GM12878 (cell line): ENCODE data around the gene ZNF554. TPM values are rescaled to one million over a fixed set of nuclear protein-coding genes. Genes with fewer than 3 reads are reported as not detected.

ENCODE experiments used
- ATAC-seq: fragments of 200-7000 bp; cut with Tn5 transposase; 3 replicates; pipeline ENCODE4 v1.9.1; 2020; ENCODE audit warnings: mild to moderate bottlenecking, moderate library complexity
- BruUV-seq: library from RNA; stranded (reverse); fragments of 400-500 nt; replicated peaks from 2 replicates; lab custom pipeline; 2021; lab: Mats Ljungman, UMichigan
- CTCF ChIA-PET: fragments of 300-600 bp; sonication (Branson Sonifier 250); formaldehyde crosslinking; extraction: SDS; loops from one replicate; lab custom pipeline; 2021; ENCODE audit warnings: inconsistent platforms; lab: Yijun Ruan, JAX
- POLR2A ChIA-PET: fragments of 350-600 bp; formaldehyde crosslinking; extraction: SDS; loops from one replicate; lab custom pipeline; 2021; ENCODE audit warnings: inconsistent platforms; lab: Charles Lee
- RAD21 ChIA-PET: fragments of 300-600 bp; sonication (Branson Sonifier 250); formaldehyde crosslinking; loops from one replicate; lab custom pipeline; 2023; ENCODE audit warnings: antibody characterized with exemption; ENCODE audit not compliant: unreplicated experiment; lab: Charles Lee
- SMC1A ChIA-PET: fragments of 300-600 bp; sonication (Branson Sonifier 250); formaldehyde crosslinking; loops from one replicate; lab custom pipeline; 2023; ENCODE audit not compliant: unreplicated experiment, uncharacterized antibody; lab: Charles Lee
- DNase-seq: peaks from one replicate; pipeline ENCODE4 v3.0.0-alpha.2; 2011; ENCODE audit warnings: low read depth, low spot score
- FAIRE-seq: peaks from 3 replicates; lab custom pipeline; 2011; peaks lifted over from hg19 to GRCh38; lab: Jason Lieb, UNC
- H2AFZ ChIP-seq: 2 replicates; pipeline ENCODE4 v1.6.0; 2011; ENCODE audit warnings: low read depth, low read length, control low read depth; ENCODE audit not compliant: control insufficient read depth
- H3K27ac ChIP-seq: 2 replicates; pipeline ENCODE4 v1.5.1; 2011; ENCODE audit warnings: control low read depth; ENCODE audit not compliant: control insufficient read depth, insufficient read depth
- H3K27me3 ChIP-seq, 2 experiments: replicated peaks in 1 of 2; 2 replicates each; pipeline versions ENCODE4 v1.6.0 to v1.6.1; 2011; ENCODE audit warnings: low read length in 1 of 2; ENCODE audit not compliant: control insufficient read depth in 2 of 2, insufficient read depth in 2 of 2
- H3K36me3 ChIP-seq, 2 experiments: 2 replicates each; pipeline ENCODE4 v1.5.1; 2011; ENCODE audit warnings: low read length in 1 of 2; ENCODE audit not compliant: control insufficient read depth in 2 of 2, insufficient read depth in 2 of 2
- H3K4me1 ChIP-seq: 2 replicates; pipeline ENCODE4 v1.6.1; 2011; ENCODE audit warnings: mild to moderate bottlenecking, low read length, moderate library complexity, mixed read lengths; ENCODE audit not compliant: control insufficient read depth, insufficient read depth
- H3K4me2 ChIP-seq: 2 replicates; pipeline ENCODE4 v1.6.0; 2011; ENCODE audit warnings: control low read depth; ENCODE audit not compliant: control insufficient read depth, insufficient read depth
- H3K4me3 ChIP-seq: fragments of 200-600 bp; sonication (generic); 2 replicates; pipeline ENCODE4 v1.5.1; 2016
- H3K79me2 ChIP-seq: 2 replicates; pipeline ENCODE4 v1.6.0; 2011; ENCODE audit warnings: low read length; ENCODE audit not compliant: control insufficient read depth, insufficient read depth
- H3K9ac ChIP-seq: 2 replicates; pipeline ENCODE4 v1.8.0; 2011; ENCODE audit warnings: low read length, control low read depth, mixed read lengths; ENCODE audit not compliant: control insufficient read depth, insufficient read depth
- H3K9me3 ChIP-seq: replicated peaks from 3 replicates; pipeline ENCODE4 v1.5.1; 2011; ENCODE audit warnings: mild to moderate bottlenecking, low read length; ENCODE audit not compliant: control insufficient read depth, insufficient read depth
- H4K20me1 ChIP-seq: 2 replicates; pipeline ENCODE4 v1.6.0; 2011; ENCODE audit not compliant: control insufficient read depth, insufficient read depth
- IRF5 ChIP-seq: fragments of 450-650 bp; IDR thresholded peaks from 2 replicates; pipeline ENCODE4 v1.6.1; 2017; ENCODE audit warnings: borderline replicate concordance
- KAT2A ChIP-seq: conservative IDR thresholded peaks from 2 replicates; pipeline ENCODE4 v1.6.1; 2011; ENCODE audit warnings: low read depth, low read length; ENCODE audit not compliant: control insufficient read depth
- KDM1A ChIP-seq: fragments of 200-600 bp; sonication (generic); IDR thresholded peaks from 2 replicates; pipeline ENCODE4 v1.6.1; 2016; ENCODE audit warnings: borderline replicate concordance
- LARP7 ChIP-seq: fragments of 450-650 bp; IDR thresholded peaks from 2 replicates; pipeline ENCODE4 v1.6.1; 2017; ENCODE audit warnings: mild to moderate bottlenecking
- MXI1 ChIP-seq: fragments of 150-350 bp; IDR thresholded peaks from 2 replicates; pipeline ENCODE4 v1.6.1; 2011; ENCODE audit warnings: low read depth, mild to moderate bottlenecking, inconsistent platforms, low read length, improper control_type of control experiment
- NFXL1 ChIP-seq: fragments of 450-650 bp; IDR thresholded peaks from 2 replicates; pipeline ENCODE4 v1.6.1; 2017; ENCODE audit warnings: antibody characterized with exemption, mild to moderate bottlenecking, borderline replicate concordance
- POLR2A ChIP-seq: IDR thresholded peaks from 2 replicates; pipeline ENCODE4 v1.6.1; 2011; ENCODE audit warnings: low read depth, mild to moderate bottlenecking, low read length
- TAF1 ChIP-seq: IDR thresholded peaks from 2 replicates; pipeline ENCODE4 v1.6.1; 2011; ENCODE audit warnings: mild to moderate bottlenecking, low read depth, low read length, borderline replicate concordance
- ZBED1 ChIP-seq: IDR thresholded peaks from 2 replicates; pipeline ENCODE4 v1.6.1; 2016; ENCODE audit warnings: borderline replicate concordance
- ZSCAN29 ChIP-seq: fragments of 450-650 bp; IDR thresholded peaks from 2 replicates; pipeline ENCODE4 v1.6.1; 2017; ENCODE audit warnings: mild to moderate bottlenecking, moderate library complexity
- WGBS: methylation state at CpG from one replicate; pipeline ENCODE4 v1.1.6; 2016; ENCODE audit warnings: low lambda C conversion rate; ENCODE audit not compliant: insufficient replicate concordance, insufficient coverage; ENCODE audit errors: missing lambda C conversion rate; 5-methylcytosine and 5-hydroxymethylcytosine counted together
- in situ Hi-C: fragments of 300-500 bp; cut with MboI; formaldehyde crosslinking; loops from 9 replicates; pipeline ENCODE4 v1.14.3; 2018; ENCODE audit warnings: mixed read lengths
- intact Hi-C: fragments of 100-400 bp; cut with micrococcal nuclease; formaldehyde crosslinking; loops from one replicate; pipeline ENCODE4 v1.14.2; 2022; ENCODE audit not compliant: unreplicated experiment
- polyA plus RNA-seq, 11 experiments: library from polyadenylated mRNA; depleted of rRNA in 4 of 11; unstranded in 6 of 11; stranded (reverse) in 5 of 11; fragments of >200 nt; fragmentation: Nextera tagmentation in 4 of 11; fragmentation: Illumina TruSeq in 1 of 11; extraction: Ambion mirVana in 4 of 11; extraction: Trizol in 1 of 11; gene quantifications; 1 replicate in 1 of 11; 2 replicates in 10 of 11; pipeline versions ENCODE4 v1.2.1 to v1.2.3, GENCODE V29; 2011 to 2016; ENCODE audit warnings: inconsistent platforms in 2 of 11, missing spikeins in 2 of 11, low read depth in 1 of 11
- total RNA-seq, 4 experiments: library from RNA; depleted of rRNA in 3 of 4; stranded (reverse); fragments of >200 nt in 3 of 4; fragmentation: Illumina TruSeq in 1 of 4; extraction: Trizol in 1 of 4; gene quantifications; 2 replicates each; pipeline versions ENCODE4 v1.2.1 to v1.2.3, GENCODE V29; 2013 to 2021

Gene ZNF554
- total and polyA plus RNA-seq, 10 of the 15 experiments (the other 5 are each of a cell fraction or from before 2014, with no cell fraction given), result 0.19 to 2.1 (median 1.4) TPM

GRCh38 chr19:2813235-2814160, 6.2 kb upstream of the ZNF554 start:
- in situ Hi-C loops (no loop called here), intact Hi-C loops (no loop called here)
- H2AFZ ChIP-seq, result no peak overlapping the region
- H4K20me1 ChIP-seq, result no peaks in the 10 kb centered on the region
- ATAC-seq (no peak), DNase-seq (no peak), FAIRE-seq (no peak)
- H3K9ac ChIP-seq, result no peak overlapping the region
- H3K9me3 ChIP-seq, result no peaks in the 10 kb centered on the region
- no peak overlapping the region for H3K4me3 ChIP-seq
- TF ChIP-seq ZBED1 (no peak), LARP7 (no peak), IRF5 (no peak), POLR2A (0 out of 2 replicates have a peak, but pooled peaks have one; percentile 9)
- CTCF ChIA-PET, result no interaction called here
- 90% methylated on average over 28 of the region's 35 CpGs for WGBS
- SMC1A ChIA-PET, result no interaction called here
- POLR2A ChIA-PET, result no interaction called here
- RAD21 ChIA-PET, result no interaction called here
- no TSS peak for BruUV-seq
- H3K4me2 ChIP-seq, result no peak overlapping the region
- H3K79me2 ChIP-seq, result no peaks in the 10 kb centered on the region
- H3K27me3 ChIP-seq, result no peaks in the 10 kb centered on the region
- peaks cover 16 to 22% of the 10 kb centered on the region in 2 experiments for H3K36me3 ChIP-seq
- no peaks in the 10 kb centered on the region for H3K4me1 ChIP-seq
- H3K27ac ChIP-seq, result no peak overlapping the region

GRCh38 chr19:2814426-2814825, 5.2 kb upstream of the ZNF554 start:
- FAIRE-seq (no peak), ATAC-seq (no peak), DNase-seq (no peak)
- H3K27me3 ChIP-seq, result no peaks in the 10 kb centered on the region
- in situ Hi-C loops, result no loop called here
- H4K20me1 ChIP-seq, result no peaks in the 10 kb centered on the region
- no peaks in the 10 kb centered on the region for H3K4me1 ChIP-seq
- no TSS peak for BruUV-seq
- RAD21 ChIA-PET, result no interaction called here
- H3K9me3 ChIP-seq, result no peaks in the 10 kb centered on the region
- H3K9ac ChIP-seq, result no peak overlapping the region
- H3K36me3 ChIP-seq, result peaks cover 8 to 17% of the 10 kb centered on the region in 2 experiments
- H3K4me3 ChIP-seq, result no peak overlapping the region
- H2AFZ ChIP-seq, result no peak overlapping the region
- H3K79me2 ChIP-seq, result no peaks in the 10 kb centered on the region
- intact Hi-C loops, result no loop called here
- WGBS, result 95% methylated on average over 11 of the region's 11 CpGs
- POLR2A ChIA-PET, result no interaction called here
- CTCF ChIA-PET, result no interaction called here
- TF ChIP-seq NFXL1 (no peak), KDM1A (no peak), TAF1 (no peak), ZSCAN29 (no peak), MXI1 (no peak), KAT2A (no peak)
- SMC1A ChIA-PET, result no interaction called here
- no peak overlapping the region for H3K27ac ChIP-seq
- no peak overlapping the region for H3K4me2 ChIP-seq
